ENCODE data around the gene PDCD6IP. TPM values are rescaled to one million over a fixed set of nuclear protein-coding genes. Genes with fewer than 3 reads are reported as not detected.

Gene PDCD6IP
- total and polyA plus RNA-seq, 2 donors (not counting 1 experiment from before 2014, with no cell fraction given), result 99.4 to 146 TPM

DNA sequence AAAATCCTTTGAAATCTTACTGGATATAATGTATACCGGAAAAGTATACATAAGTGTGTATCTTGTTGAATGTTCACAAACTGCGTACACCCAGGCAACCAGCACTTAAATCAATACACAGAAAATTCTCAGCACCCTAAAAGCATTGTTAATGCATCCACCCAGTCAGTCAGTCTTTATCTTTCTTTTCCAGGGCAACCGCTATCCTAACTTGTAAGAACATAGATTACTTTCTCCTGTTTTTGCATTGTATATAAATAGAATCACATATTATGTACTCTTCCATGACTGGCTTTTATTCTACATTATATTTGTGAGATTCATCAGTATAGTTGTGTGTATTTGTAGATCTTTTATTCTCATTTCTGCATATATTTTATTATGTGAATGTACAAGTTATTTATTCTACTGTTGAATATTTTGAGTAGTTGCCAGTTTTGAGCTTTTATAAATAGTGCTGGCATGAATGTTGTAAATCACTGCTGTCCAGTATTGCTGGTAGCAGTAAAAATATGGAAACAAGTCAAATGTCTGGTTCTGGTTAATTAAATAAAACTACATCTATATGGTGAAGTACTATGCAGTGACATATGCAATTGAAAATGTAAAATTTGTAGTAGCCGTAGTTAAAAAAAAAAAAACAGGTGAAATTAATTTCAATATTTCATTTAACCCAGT lies 62.1 kb downstream of the PDCD6IP start:
- H3K36me3 ChIP-seq (ENCODE audit: control insufficient read depth, insufficient read depth, low read length), result peaks cover 4% of the 10 kb centered on the region
- H3K27me3 ChIP-seq (ENCODE audit: control insufficient read depth, insufficient read depth, low read length), result no peaks in the 10 kb centered on the region
- no peak overlapping the region for H3K4me2 ChIP-seq (ENCODE audit: extremely low read depth, insufficient read depth, low read length)
- DNase-seq (ENCODE audit: low read depth in 2 of 2), result no peak
- no peak overlapping the region for H2AFZ ChIP-seq (ENCODE audit: low read length)
- no peak overlapping the region for H3K9ac ChIP-seq (ENCODE audit: insufficient read depth, low read length)
- no peaks in the 10 kb centered on the region for H4K20me1 ChIP-seq (ENCODE audit: control insufficient read depth, extremely low read depth, insufficient read depth, low read length)
- no peaks in the 10 kb centered on the region for H3K79me2 ChIP-seq (ENCODE audit: control insufficient read depth, insufficient read depth, low read length)
- no peaks in the 10 kb centered on the region for H3K9me3 ChIP-seq (ENCODE audit: control insufficient read depth, insufficient read depth, low read depth, low read length)
- no peak overlapping the region for H3K27ac ChIP-seq (ENCODE audit: insufficient read depth, low read length)
- TF ChIP-seq, protein P1, sequence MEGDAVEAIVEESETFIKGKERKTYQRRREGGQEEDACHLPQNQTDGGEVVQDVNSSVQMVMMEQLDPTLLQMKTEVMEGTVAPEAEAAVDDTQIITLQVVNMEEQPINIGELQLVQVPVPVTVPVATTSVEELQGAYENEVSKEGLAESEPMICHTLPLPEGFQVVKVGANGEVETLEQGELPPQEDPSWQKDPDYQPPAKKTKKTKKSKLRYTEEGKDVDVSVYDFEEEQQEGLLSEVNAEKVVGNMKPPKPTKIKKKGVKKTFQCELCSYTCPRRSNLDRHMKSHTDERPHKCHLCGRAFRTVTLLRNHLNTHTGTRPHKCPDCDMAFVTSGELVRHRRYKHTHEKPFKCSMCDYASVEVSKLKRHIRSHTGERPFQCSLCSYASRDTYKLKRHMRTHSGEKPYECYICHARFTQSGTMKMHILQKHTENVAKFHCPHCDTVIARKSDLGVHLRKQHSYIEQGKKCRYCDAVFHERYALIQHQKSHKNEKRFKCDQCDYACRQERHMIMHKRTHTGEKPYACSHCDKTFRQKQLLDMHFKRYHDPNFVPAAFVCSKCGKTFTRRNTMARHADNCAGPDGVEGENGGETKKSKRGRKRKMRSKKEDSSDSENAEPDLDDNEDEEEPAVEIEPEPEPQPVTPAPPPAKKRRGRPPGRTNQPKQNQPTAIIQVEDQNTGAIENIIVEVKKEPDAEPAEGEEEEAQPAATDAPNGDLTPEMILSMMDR (conservative IDR thresholded peaks at IDR 0.05 in 1 of 2, IDR thresholded peaks at IDR 0.05 in 1 of 2; ENCODE audit: low read depth in 1 of 2, low read length in 2 of 2), result no peak
- TF ChIP-seq EZH2 (IDR thresholded peaks at IDR 0.05; ENCODE audit: low read length, missing control alignments), result no peak
- no peaks in the 10 kb centered on the region for H3K4me1 ChIP-seq (ENCODE audit: control insufficient read depth, extremely low read depth, insufficient read depth, low read length)
- H3K4me3 ChIP-seq (replicated peaks in 1 of 4; ENCODE audit: control extremely low read depth in 1 of 4, insufficient read depth in 1 of 4, low read depth in 3 of 4, low read length in 4 of 4), result no peak overlapping the region

DNA sequence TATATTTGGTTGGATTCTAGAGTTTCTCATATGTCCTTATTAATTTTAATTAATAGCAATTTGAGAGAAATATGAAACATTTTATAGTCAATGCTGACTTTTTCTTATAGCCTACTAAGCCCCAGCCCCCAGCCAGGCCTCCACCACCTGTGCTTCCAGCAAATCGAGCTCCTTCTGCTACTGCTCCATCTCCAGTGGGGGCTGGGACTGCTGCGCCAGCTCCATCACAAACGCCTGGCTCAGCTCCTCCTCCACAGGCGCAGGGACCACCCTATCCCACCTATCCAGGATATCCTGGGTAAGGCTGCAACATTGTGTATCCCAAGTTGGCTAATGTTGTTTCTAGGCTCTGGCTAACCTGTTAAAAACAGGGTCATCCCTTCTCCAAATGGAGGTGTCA lies 66.7 kb downstream of the PDCD6IP start:
- Histone ChIP-seq H3K4me1 (ENCODE audit: control insufficient read depth, extremely low read depth, insufficient read depth, low read length) (no peaks in the 10 kb centered on the region), H3K27ac (ENCODE audit: insufficient read depth, low read length) (no peak overlapping the region), H3K4me3 (replicated peaks in 1 of 4; ENCODE audit: control extremely low read depth in 1 of 4, insufficient read depth in 1 of 4, low read depth in 3 of 4, low read length in 4 of 4) (no peak overlapping the region), H4K20me1 (ENCODE audit: control insufficient read depth, extremely low read depth, insufficient read depth, low read length) (no peaks in the 10 kb centered on the region), H3K9ac (ENCODE audit: insufficient read depth, low read length) (no peak overlapping the region), H3K79me2 (ENCODE audit: control insufficient read depth, insufficient read depth, low read length) (no peaks in the 10 kb centered on the region), H3K27me3 (ENCODE audit: control insufficient read depth, insufficient read depth, low read length) (no peaks in the 10 kb centered on the region), H3K9me3 (ENCODE audit: control insufficient read depth, insufficient read depth, low read depth, low read length) (no peaks in the 10 kb centered on the region), H2AFZ (ENCODE audit: low read length) (no peak overlapping the region), H3K4me2 (ENCODE audit: extremely low read depth, insufficient read depth, low read length) (no peak overlapping the region), H3K36me3 (ENCODE audit: control insufficient read depth, insufficient read depth, low read length) (peaks cover 4% of the 10 kb centered on the region)
- TF ChIP-seq, protein P1 (conservative IDR thresholded peaks at IDR 0.05 in 1 of 2, IDR thresholded peaks at IDR 0.05 in 1 of 2; ENCODE audit: low read depth in 1 of 2, low read length in 2 of 2), result no peak
- TF ChIP-seq EZH2 (IDR thresholded peaks at IDR 0.05; ENCODE audit: low read length, missing control alignments), result no peak
- DNase-seq (ENCODE audit: low read depth in 2 of 2), result no peak

DNA sequence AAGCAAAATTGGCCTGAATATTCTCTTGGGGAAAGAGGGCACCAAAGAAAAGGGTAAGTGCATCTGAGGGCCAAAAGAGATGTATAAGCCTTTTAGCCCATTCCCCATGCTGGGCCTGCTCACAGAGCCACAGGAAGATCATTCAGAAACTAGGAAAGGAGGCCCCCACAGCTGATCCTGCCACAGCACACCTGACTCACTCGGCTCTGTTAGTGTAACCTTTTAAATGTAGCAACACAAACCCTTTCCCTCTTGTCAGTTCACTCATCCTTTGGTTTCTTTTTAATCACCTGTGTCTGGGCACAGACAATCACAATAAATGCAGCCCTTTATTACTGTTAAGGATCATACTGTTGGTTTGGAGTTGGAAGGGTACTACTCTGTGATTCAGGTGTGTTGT lies 69.9 kb downstream of the PDCD6IP start:
- no peak for DNase-seq (ENCODE audit: low read depth in 2 of 2)
- Histone ChIP-seq H3K36me3 (ENCODE audit: control insufficient read depth, insufficient read depth, low read length) (peaks cover 2% of the 10 kb centered on the region), H3K27ac (ENCODE audit: insufficient read depth, low read length) (no peak overlapping the region), H2AFZ (ENCODE audit: low read length) (no peak overlapping the region), H3K4me3 (replicated peaks in 1 of 4; ENCODE audit: control extremely low read depth in 1 of 4, insufficient read depth in 1 of 4, low read depth in 3 of 4, low read length in 4 of 4) (no peak overlapping the region), H3K27me3 (ENCODE audit: control insufficient read depth, insufficient read depth, low read length) (no peaks in the 10 kb centered on the region), H3K4me2 (ENCODE audit: extremely low read depth, insufficient read depth, low read length) (no peak overlapping the region), H3K79me2 (ENCODE audit: control insufficient read depth, insufficient read depth, low read length) (no peaks in the 10 kb centered on the region), H4K20me1 (ENCODE audit: control insufficient read depth, extremely low read depth, insufficient read depth, low read length) (no peaks in the 10 kb centered on the region), H3K9me3 (ENCODE audit: control insufficient read depth, insufficient read depth, low read depth, low read length) (no peaks in the 10 kb centered on the region), H3K9ac (ENCODE audit: insufficient read depth, low read length) (no peak overlapping the region), H3K4me1 (ENCODE audit: control insufficient read depth, extremely low read depth, insufficient read depth, low read length) (no peaks in the 10 kb centered on the region)
- TF ChIP-seq, protein P1 (conservative IDR thresholded peaks at IDR 0.05 in 1 of 2, IDR thresholded peaks at IDR 0.05 in 1 of 2; ENCODE audit: low read depth in 1 of 2, low read length in 2 of 2), result no peak
- TF ChIP-seq EZH2 (IDR thresholded peaks at IDR 0.05; ENCODE audit: low read length, missing control alignments), result no peak
